HG03558 (cell line): Measurements from ENCODE around the gene KAZN.

Source experiments
- ATAC-seq: cut with Tn5 transposase; IDR thresholded peaks from one replicate; pipeline ENCODE4 v1.9.1; 2021; ENCODE audit warnings: moderate number of reproducible peaks; ENCODE audit not compliant: unreplicated experiment; ENCODE audit errors: extremely low read depth

The KAZN gene

GRCh38 chr1:14895727-14896126 lies 297.2 kb downstream of the KAZN start:
- ATAC-seq = no peak

GRCh38 chr1:14896381-14897079 lies 298.0 kb downstream of the KAZN start:
- no peak for ATAC-seq

GRCh38 chr1:14897080-14897449 lies 298.6 kb downstream of the KAZN start:
- ATAC-seq = no peak

GRCh38 chr1:14897547-14897946 lies 299.1 kb downstream of the KAZN start:
- no peak for ATAC-seq

GRCh38 chr1:14897997-14898645 lies 299.6 kb downstream of the KAZN start:
- no peak for ATAC-seq

- no peak for ATAC-seq
Measured at GRCh38 chr1:14899686-14900085, 301.2 kb downstream of the KAZN start.

- no peak for ATAC-seq
Measured at GRCh38 chr1:14901371-14901954, 303.0 kb downstream of the KAZN start.

- ATAC-seq = no peak
Measured at GRCh38 chr1:14903922-14904321, 305.4 kb downstream of the KAZN start.

- ATAC-seq = no peak
Measured at GRCh38 chr1:14906665-14907064, 308.2 kb downstream of the KAZN start.

- ATAC-seq = no peak
Measured at GRCh38 chr1:14907416-14907815, 308.9 kb downstream of the KAZN start.

- no peak for ATAC-seq
Measured at GRCh38 chr1:14909273-14909672, 310.8 kb downstream of the KAZN start.

GRCh38 chr1:14909920-14910460 lies 311.5 kb downstream of the KAZN start:
- ATAC-seq = no peak

GRCh38 chr1:14910984-14911721 lies 312.7 kb downstream of the KAZN start:
- no peak for ATAC-seq

- no peak for ATAC-seq
Measured at GRCh38 chr1:14912839-14913481, 314.5 kb downstream of the KAZN start.

- ATAC-seq = no peak
Measured at GRCh38 chr1:14913482-14914177, 315.1 kb downstream of the KAZN start.

GRCh38 chr1:14914351-14914988 lies 316.0 kb downstream of the KAZN start:
- ATAC-seq = no peak

- ATAC-seq = no peak
Measured at GRCh38 chr1:14915356-14916054, 317.0 kb downstream of the KAZN start.

- ATAC-seq = no peak
Measured at GRCh38 chr1:14919289-14919688, 320.8 kb downstream of the KAZN start.

GRCh38 chr1:14919751-14920150 lies 321.3 kb downstream of the KAZN start:
- ATAC-seq = no peak
